SW480 (cell line): ENCODE measurements around the gene DCAF16.

Experiments used
- DNase-seq: peaks from one replicate; pipeline ENCODE4 v3.0.0-alpha.2; 2016; ENCODE audit warnings: low spot score

Gene DCAF16

DNA sequence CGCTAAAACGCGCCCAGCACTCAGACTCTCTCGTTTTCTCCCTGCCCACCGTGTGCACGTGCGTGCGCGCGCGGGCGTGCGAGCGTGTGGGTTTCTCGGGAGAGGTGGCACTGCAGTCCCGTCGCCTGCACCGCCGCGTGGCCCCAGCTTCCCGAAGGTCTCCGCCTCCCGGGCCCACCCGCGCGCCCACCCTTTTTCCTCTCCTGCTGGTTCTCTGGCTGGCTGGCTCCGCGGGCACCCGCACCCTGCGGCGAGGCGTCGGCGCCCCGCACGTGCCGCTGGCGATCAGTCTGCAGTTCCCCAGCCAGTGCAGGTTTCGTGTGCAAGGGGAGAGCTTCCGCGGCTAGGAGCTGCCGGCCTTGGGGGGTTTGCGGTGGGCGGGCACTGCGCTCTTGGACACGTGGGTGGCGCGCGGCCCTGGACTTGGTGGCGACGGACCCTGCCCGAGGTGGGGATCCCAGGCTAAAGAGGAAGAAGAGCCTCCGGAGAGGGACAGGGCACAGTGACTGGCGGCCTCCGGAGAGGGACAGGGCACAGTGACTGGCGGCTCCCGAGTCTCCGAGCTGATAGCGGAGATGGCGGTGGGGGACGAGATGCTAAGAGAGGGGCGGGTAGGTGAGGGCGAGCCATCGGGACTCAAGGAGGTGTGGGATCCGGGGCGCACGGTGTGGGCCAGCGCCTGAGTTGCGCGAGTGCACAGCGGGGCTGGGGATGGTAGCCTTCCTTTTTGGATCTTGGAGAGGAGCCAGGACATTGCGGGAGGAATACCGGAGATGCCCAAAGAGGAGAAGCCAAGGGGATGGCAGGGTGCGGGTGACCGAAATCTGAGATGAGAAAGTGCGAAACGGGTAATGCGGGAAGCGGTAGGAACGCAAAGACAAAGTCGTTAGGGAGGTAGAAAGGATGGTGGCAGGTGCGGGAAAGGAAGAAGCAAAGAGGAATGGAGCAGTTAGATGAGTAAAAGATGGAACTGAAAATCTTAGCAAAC is 29.0 kb downstream of the DCAF16 start, which contains the start of gene FAM184B:
TSS of gene FAM184B (minus strand) at position 322 of the 988 bp plus-strand sequence. CDS start 322 bp downstream, outside the sequence.
- no peak for DNase-seq

DNA sequence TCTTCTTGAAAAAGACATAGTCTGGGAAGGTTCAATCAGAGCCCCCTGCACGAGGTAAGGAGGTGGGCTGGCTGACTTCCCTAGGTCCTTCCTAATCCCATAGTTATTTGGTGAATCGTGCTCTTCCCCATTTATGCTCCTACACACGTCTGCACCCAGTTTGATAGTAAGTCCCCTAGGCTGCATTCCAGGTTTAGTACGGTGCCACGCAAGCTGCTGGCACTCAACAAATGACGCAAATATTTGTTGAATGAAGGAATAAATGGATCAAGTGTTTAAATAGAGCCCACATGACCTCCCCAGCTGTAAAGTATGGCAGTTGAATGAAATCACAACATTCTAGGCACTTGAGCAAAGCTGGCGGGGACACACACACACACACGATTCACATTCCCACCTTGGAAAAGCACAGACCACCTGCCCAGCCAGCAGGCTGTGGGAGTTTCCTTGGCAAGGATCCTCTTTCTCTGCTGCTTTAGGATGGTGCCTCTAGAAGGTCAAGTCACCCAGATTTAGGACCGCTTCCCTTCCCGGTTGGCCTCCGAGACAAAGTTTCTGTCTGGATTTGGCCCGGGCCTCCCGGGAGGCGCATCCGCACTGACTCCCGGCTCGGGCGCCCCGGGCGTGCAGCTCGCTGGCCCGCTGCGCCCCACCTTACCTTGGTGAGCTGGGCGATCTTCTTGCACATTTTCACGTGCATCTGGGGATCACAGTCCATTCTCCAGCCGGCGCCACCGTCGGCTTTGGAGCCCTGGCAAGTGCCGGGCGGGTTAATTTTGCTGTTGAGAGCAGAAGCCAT is 29.9 kb downstream of the DCAF16 start:
- no peak for DNase-seq

DNA sequence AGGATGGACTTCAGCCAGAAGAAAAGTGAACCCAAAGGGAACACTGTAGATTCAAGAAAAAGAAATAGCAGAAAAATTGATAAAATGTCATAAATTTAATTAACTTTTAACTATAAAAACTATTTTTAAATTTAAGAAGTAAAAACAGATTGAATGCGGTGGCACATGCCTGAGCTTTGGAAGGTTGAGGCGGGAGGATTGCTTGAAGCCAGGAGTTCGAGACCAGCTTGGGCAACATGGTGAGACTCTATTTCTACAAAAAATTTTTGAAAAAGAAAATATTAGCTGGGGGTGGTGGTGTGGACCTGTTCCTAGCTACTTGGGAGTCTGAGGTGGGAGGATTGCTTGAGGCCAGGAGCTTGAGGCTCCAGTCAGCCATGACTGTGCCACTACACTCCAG is 32.1 kb downstream of the DCAF16 start:
- no peak for DNase-seq

DNA sequence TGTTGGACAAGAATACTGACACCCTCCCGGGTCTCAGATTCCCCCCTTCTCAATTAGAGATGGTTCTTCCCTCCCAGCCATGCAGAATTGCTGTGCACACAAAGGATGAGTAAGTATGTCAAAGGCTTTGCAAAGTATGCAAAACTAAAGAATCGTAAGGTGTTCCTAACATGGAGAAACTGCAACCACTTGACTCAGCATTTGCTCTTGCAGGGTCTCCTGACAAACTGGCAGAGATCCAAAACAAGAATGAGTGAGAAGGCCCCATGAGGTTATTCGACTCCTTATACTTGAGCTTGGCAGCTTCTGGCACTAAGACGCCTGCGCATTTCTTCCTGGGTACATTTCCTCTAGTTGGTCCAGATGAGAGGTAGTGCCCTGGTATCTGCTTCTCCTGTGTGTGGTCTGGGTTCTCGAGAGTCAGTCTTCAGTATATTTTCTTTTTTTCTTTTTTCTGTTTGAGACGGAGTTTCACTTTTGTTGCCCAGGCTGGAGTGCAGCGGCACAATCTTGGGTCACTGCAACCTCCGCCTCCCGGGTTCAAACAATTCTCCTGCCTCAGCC is 37.3 kb downstream of the DCAF16 start:
- DNase-seq: no peak

DNA sequence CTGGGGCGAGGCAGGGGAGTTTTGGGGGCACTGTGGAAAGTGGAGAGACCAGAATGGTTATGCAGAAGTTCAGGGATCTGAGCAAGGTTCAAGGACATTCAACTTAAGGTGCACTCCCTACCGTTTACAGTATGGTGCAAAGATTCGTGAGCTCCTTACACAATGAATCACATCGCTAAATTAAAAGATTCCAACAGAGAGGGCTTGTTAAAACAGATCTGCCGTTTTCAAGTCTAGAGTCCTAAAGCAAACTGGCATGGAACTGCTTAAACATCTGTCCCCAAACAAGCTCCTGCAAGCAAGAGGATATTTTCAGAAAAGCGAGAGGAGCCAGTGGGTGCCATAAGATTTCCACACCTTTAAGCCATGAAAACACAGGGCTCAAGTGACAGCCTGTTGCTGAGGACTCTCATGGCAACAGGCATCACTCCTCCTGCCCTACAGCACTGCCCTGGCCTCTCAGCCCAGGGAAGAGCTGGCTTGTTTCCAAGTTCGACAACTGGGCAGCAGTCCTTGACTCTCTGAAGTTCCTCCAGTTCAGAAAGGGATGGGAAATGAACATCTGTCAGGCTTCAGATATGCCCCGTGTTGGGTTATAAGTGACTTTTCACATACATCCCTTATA is 39.2 kb downstream of the DCAF16 start:
- DNase-seq: no peak

DNA sequence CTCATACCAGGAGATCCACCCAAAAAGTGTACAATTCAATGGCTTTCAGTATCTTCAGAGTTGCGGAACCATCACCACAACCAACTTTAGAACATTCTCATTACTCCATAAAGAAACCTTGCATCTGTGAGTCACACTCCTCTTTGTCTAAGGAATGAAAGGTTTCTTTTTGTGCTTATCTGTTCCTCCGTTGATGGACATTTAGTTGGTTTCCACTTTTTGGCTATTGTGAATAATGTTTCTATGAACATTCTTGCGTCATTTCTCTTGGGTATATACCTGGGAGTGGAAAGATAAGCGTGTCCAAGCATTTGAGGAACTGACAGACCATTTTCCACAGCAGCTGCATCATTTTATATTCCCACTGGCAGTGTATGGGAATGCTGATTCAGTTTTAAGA is 39.7 kb downstream of the DCAF16 start:
- no peak for DNase-seq

DNA sequence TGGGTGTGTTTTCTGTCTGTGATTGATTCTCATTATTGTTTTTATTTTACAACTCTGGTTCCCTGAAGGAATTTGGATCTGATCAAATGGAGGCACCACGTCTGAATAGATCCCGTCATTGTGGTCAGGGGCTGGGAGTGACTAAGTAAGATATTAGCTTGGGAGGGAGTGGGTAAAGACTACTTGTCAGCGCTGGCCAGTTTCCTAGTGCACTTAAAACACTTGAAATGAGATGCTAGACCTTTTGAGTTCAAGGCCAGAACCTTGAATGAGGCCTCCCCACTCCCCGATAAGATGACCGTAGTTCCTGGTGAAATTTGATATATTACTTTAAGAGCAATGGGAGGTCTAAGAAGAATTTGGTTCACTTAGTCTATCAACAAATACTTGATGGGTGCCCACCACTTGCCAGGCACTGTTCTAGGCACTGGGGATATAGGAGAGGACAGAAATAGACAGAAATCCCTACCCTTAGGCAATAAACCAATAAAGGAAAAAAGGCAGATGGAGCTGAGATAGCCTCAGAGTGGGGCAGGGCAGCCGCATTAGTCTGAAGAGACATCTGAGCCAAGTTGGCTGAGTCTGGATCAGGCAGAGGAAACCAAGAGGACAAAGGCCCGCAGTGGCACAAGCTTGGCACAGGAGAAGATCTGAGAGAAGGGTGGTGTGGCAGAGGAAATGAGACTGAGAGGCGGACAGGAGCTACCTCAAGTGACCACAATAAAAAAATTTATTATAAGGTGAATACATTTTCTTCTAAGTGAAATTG is 41.0 kb downstream of the DCAF16 start:
- no peak for DNase-seq

DNA sequence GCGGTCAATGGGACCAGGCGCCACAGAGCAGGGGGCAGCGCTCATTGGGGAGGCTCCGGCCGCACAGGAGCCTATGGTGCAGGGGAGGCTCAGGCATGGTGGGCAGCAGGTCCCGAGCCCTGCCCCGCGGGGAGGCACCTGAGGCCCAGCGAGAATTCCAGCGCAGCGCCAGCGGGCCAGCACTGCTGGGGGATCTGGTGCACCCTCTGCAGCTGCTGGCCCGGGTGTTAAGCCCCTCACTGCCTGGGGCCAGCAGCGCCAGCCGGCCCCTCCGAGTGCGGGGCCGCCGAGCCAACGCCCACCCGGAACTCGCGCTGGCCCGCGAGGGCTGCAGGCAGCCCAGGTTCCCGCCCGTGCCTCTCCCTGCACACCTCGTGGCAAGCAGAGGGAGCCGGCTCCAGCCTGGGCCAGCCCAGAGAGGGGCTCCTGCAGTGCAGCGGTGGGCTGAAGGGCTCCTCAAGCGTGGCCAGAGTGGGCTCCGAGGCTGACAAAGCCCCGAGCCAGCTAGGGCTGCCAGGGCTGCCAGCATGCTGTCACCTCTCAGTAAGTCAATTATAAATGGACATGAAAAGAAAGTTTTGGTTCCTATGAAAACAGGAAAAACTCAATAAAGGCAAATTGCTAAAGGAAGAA is 43.6 kb downstream of the DCAF16 start:
- DNase-seq: no peak

DNA sequence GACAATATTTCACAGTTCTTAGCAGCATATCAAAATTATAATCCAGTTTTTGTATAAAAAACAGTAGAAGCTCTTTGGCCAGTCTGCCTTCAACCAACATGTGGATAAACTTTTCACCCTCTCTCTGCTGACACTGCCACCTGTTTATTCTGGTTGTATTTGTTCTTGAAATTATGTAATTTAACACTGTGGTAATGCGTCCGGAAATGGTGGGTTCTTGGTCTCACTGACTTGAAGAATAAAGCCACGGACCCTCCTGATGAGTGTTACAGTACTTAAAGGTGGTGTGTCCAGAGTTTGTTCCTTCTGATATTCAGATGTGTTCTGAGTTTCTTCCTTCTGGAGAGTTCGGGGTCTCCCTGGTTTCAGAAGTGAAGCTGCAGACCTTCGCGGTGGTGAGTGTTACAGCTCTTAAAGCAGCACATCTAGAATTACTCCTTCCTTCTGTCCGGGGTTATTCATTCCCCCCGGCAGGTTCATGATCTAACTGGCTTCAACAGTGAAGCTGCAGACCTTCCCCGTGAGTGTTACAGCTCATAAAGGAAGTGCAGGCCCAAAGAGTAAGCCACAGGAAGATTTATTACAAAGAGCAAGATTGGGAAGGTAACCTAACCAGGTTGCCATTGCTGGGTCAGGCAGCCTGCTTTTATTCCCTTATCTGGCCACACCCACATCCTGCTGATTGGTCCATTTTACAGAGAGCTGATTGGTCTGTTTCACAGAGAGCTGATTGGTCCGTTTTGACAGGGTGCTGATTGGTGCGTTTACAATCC is 44.9 kb downstream of the DCAF16 start:
- no peak for DNase-seq

DNA sequence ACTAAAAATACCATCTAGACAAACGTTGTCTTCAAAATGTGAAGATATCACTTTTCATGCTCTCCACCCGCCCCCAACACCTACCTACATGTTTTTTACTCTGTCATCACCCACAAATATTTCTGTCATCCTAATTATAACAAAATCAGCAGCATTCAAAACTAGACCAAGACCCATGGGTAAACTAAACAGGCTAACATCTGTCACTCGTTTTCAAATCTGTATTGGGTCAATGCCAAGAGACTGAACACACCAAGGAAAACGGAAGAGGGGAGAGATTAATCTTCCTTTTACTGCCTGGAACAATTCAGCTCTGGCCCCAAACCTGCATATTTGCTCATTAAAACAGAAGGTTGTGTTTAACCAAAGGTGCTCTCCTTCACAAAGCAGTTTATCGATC is 46.6 kb downstream of the DCAF16 start:
- no peak for DNase-seq

DNA sequence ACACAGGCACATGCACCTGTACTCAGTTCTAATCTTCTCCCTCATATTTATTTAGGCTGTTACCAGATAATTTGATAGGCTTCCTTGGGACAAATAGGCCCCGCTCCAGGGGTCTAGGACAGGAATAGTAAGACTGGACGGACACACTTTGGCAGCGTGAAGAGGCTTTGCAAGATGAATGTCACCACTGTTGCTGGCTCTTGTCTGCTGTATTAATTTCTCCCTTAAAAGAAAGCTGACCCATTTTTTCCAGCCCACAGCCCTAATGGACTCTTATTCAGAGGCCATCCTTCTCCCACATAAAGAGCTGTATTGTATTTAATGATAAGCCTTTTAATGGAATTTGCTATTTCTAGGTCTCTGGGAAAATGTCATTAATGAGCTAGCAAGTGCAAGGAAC is 47.1 kb downstream of the DCAF16 start:
- DNase-seq: no peak

DNA sequence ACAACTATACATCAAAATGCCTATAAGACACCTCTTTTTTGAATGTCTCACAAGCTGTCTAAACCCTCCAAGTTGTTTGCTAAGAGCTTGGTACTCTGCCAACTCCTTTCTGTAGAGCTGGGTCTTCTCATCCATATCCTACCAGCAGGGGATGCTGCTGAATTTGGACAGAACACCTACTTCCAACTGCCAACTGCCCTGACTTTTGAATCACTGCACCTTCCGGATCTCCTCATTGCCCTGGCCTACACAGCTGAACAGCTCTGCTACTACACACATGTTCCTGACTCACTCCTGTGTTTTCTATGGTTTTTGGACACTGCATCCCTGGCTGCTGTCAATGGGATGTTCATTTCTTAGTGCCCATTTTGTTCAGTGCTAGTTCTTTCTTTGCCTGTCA is 47.8 kb downstream of the DCAF16 start:
- no peak for DNase-seq

DNA sequence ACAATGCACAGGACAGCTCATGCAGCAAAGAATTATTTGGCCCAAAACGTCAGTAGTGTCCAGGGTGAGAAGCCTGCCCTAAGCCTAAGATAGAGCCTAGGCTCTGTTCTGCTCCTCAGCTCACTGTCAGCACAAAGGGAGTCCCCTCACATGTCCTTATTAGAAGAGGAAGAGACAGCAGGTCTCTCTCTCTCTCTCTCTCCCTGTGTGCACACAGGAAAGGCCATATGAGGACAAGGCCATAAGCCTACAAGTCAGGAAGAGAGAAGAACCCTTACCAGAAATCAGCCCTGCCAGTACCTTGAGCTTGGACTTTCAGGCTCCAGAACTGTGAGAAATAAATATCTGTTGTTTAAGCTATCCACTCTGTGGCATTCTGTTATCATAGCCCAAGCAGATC is 49.5 kb downstream of the DCAF16 start:
- no peak for DNase-seq

DNA sequence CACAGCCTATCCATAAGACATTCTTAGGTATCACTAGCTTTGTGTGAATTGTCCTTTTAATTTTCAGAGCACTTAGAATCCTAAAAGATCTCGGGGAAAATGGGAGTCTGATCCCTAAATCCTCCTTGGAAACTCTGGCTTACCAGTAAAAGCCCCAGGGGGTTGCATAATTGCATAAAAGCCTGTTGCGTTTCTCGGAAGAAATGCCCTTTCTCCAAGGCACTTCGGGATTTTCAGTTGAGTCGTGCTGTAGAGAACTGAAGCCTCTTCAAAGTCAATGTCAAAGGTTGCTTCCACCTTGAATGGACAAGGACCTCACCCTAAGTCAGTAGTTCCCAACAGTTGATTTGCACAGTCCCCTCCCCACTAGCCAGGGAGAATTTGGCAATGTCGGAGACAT is 49.9 kb downstream of the DCAF16 start:
- DNase-seq: no peak

DNA sequence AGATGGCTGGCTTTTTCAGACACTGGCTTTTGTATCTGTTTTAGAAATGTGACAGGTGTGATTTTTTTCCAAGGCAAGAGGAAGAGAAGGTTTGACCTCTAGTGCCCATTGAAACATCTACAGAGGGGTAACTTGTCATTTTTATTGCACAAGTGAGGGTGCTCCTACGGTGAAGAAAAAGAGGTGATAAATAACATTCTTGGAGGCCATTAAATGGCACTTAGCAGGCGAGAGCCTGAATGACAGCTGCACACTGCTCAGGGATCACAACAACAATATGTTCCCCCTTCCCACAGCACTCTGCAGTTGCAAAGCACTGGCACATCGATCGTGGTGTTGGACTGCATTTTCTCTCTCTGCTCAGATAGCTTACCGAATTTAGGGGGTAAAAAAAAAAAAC is 52.1 kb downstream of the DCAF16 start:
- no peak for DNase-seq

DNA sequence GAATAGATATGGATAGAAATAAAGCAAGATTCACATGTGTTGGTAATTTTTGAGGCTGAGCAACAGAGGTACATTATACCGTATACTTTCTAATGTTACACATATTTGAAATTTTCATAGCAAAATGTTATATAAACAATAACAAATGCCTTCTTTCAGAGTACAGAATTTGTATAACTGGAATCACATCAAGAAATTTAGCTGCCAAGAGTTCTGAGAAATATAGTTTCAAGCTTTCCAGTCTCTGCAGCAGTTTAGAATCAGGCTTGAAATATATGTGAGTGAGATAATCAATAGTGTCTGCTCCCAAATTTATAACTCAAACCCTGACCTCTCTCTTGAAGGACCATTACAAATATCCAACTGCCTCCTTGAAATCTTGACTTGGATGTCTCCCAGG is 52.9 kb downstream of the DCAF16 start:
- DNase-seq: no peak

DNA sequence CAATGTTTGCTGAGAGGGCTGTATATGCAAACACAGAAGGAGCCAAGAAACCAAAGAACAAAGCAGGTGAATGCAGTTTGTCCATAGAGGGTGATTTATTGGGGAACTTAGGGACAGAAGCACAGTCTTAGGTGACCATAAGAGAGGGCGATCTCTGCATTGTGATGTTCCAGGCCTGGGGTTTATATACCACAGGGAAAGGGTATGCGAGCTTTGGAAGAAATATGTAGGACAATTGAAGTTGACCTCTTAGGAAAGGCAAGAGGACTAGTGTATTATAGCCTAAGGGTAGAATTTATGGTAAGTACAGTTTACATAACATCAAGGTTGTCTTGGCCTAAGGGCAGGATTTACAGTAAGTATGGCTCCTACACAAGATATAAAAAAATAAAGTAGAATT is 56.9 kb downstream of the DCAF16 start:
- DNase-seq: no peak
